ENCODE measurements around the gene ATP6V1B1.
"Not testable (repeated sequence)": the region's sequence is repeated elsewhere in the genome, so short reads cannot be mapped to it uniquely, and the experiment has no call there.

The ATP6V1B1 gene

GRCh38 chr2:70994009-70994698 is 58.5 kb downstream of the ATP6V1B1 start:
- peak; percentile 20 for DNase-seq

- peak; percentile 88 for DNase-seq
These were observed 59.2 kb downstream of the ATP6V1B1 start, which contains the start of gene TEX261 for GRCh38 chr2:70994699-70995425. TSS of gene TEX261 (minus strand) at chr2:70994873. CDS start at chr2:70994757, 116 bp downstream.

GRCh38 chr2:70995426-70995729 is 59.7 kb downstream of the ATP6V1B1 start:
- DNase-seq, result peak; percentile 54

- not testable (repeated sequence) for DNase-seq
These were observed 63.2 kb downstream of the ATP6V1B1 start for GRCh38 chr2:70998885-70999284.

GRCh38 chr2:70999362-70999761 is 63.7 kb downstream of the ATP6V1B1 start:
- no peak for DNase-seq

GRCh38 chr2:70999931-71000330 is 64.2 kb downstream of the ATP6V1B1 start:
- DNase-seq, result not testable (repeated sequence)

GRCh38 chr2:71000780-71001591 is 65.3 kb downstream of the ATP6V1B1 start:
- DNase-seq, result peak; percentile 79

GRCh38 chr2:71001592-71001927 is 65.9 kb downstream of the ATP6V1B1 start:
- no peak for DNase-seq

GRCh38 chr2:71001981-71002570 is 66.4 kb downstream of the ATP6V1B1 start:
- DNase-seq, result no peak

- DNase-seq, result no peak
These were observed 67.7 kb downstream of the ATP6V1B1 start for GRCh38 chr2:71003396-71003795.

- no peak for DNase-seq
These were observed 68.5 kb downstream of the ATP6V1B1 start for GRCh38 chr2:71003966-71004755.

- DNase-seq, result no peak
These were observed 69.2 kb downstream of the ATP6V1B1 start for GRCh38 chr2:71004857-71005256.

GRCh38 chr2:71005271-71006202 is 69.8 kb downstream of the ATP6V1B1 start:
- DNase-seq, result no peak

- DNase-seq, result no peak
These were observed 70.6 kb downstream of the ATP6V1B1 start for GRCh38 chr2:71006323-71006722.

- DNase-seq, result no peak
These were observed 71.5 kb downstream of the ATP6V1B1 start for GRCh38 chr2:71006955-71007799.

- DNase-seq, result no peak
These were observed 72.6 kb downstream of the ATP6V1B1 start for GRCh38 chr2:71008342-71008741.

GRCh38 chr2:71011786-71012185 is 76.1 kb downstream of the ATP6V1B1 start:
- DNase-seq, result not testable (repeated sequence)

Measured in activated gamma-delta T cell treated with Interleukin-2 at 50 U/mL for 16 hours (primary cell).